Spleen (tissue), 11 donors: ENCODE data around the gene RAB11FIP4. TPM values are rescaled to one million over a fixed set of nuclear protein-coding genes. Genes with fewer than 3 reads are reported as not detected.

ENCODE experiments used
- DNase-seq: peaks from one replicate; pipeline ENCODE4 v3.0.0-alpha.2; 2020
- H3K27ac ChIP-seq, 8 donors: fragments of 200-600 bp; sonication (generic) in 7 of 8; 1 replicate in 4 of 8; 2 replicates in 4 of 8; pipeline versions ENCODE4 v1.5.0 to v1.8.0; 2016 to 2021; ENCODE audit warnings: inconsistent platforms in 4 of 8, mild to moderate bottlenecking in 4 of 8, moderate library complexity in 1 of 8
- H3K27me3 ChIP-seq, 7 donors: fragments of 200-600 bp; sonication (generic) in 6 of 7; replicated peaks in 1 of 7; 1 replicate in 4 of 7; 2 replicates in 3 of 7; pipeline versions ENCODE4 v1.5.0 to v1.8.0; 2016 to 2021; ENCODE audit warnings: inconsistent platforms in 3 of 7, mild to moderate bottlenecking in 1 of 7
- H3K36me3 ChIP-seq, 6 donors: fragments of 200-600 bp; sonication (generic) in 5 of 6; 1 replicate in 4 of 6; 2 replicates in 2 of 6; pipeline versions ENCODE4 v1.5.0 to v1.8.0; 2016 to 2021; ENCODE audit warnings: inconsistent platforms in 2 of 6
- H3K4me1 ChIP-seq, 6 donors: fragments of 200-600 bp; sonication (generic) in 5 of 6; 1 replicate in 3 of 6; 2 replicates in 3 of 6; pipeline versions ENCODE4 v1.5.0 to v1.8.0; 2016 to 2021; ENCODE audit warnings: inconsistent platforms in 3 of 6
- H3K4me3 ChIP-seq, 8 donors: fragments of 200-600 bp; sonication (generic) in 7 of 8; 1 replicate in 4 of 8; 2 replicates in 4 of 8; pipeline versions ENCODE4 v1.5.0 to v1.8.0; 2016 to 2021; ENCODE audit warnings: inconsistent platforms in 4 of 8, mild to moderate bottlenecking in 4 of 8, moderate library complexity in 2 of 8
- H3K9me3 ChIP-seq, 8 donors: fragments of 200-600 bp; sonication (generic) in 7 of 8; 1 replicate in 4 of 8; 2 replicates in 4 of 8; pipeline versions ENCODE4 v1.5.0 to v1.8.0; 2016 to 2021; ENCODE audit warnings: inconsistent platforms in 4 of 8
- CTCF ChIP-seq, 11 experiments: fragments of 200-600 bp in 7 of 11; fragments of 450-650 bp in 4 of 11; sonication (generic) in 4 of 11; IDR thresholded peaks in 8 of 11; conservative IDR thresholded peaks in 3 of 11; 1 replicate in 7 of 11; 2 replicates in 4 of 11; pipeline versions ENCODE4 v1.4.0 to v1.8.0; 2016 to 2021; ENCODE audit warnings: antibody characterized with exemption in 11 of 11, inconsistent platforms in 4 of 11, mild to moderate bottlenecking in 1 of 11
- POLR2A ChIP-seq, 3 donors: fragments of 450-650 bp; IDR thresholded peaks; one replicate each; pipeline ENCODE4 v1.5.1; 2017; ENCODE audit warnings: antibody characterized with exemption in 3 of 3, mild to moderate bottlenecking in 1 of 3
- POLR2AphosphoS5 ChIP-seq, 3 donors: sonication (generic); formaldehyde crosslinking; IDR thresholded peaks; one replicate each; pipeline ENCODE4 v1.5.1; 2017; ENCODE audit warnings: antibody characterized with exemption in 3 of 3
- WGBS, 5 donors: extraction: QIAGEN DNeasy Blood & Tissue Kit in 3 of 5; methylation state at CpG; one replicate each; pipeline versions ENCODE4 v1.1.5 to v1.1.7; 2013 to 2018; 5-methylcytosine and 5-hydroxymethylcytosine counted together
- intact Hi-C: fragments of 100-400 bp; cut with DNase I; formaldehyde crosslinking; loops from one replicate; pipeline ENCODE4 v1.15.0; 2023; ENCODE audit warnings: low total_unique reads
- microRNA-seq, 3 donors: library from miRNA; unstranded; fragments of <30 nt; microRNA quantifications; one replicate each; pipeline versions ENCODE4 to v1.1.0, GENCODE V29; 2019 to 2020
- polyA plus RNA-seq, 3 donors: library from polyadenylated mRNA; stranded (reverse); fragments of 200-250 nt; gene quantifications; one replicate each; pipeline ENCODE4 v1.2.1, GENCODE V29; 2013
- small RNA-seq, 4 donors: library from RNA; depleted of rRNA; stranded (forward); fragments of <200 nt; gene quantifications; one replicate each; pipeline ENCODE3, GENCODE V24; 2016
- total RNA-seq, 7 donors: library from RNA; depleted of rRNA in 3 of 7; stranded (reverse); fragments of >200 nt in 3 of 7; fragmentation: NEBNext Ultra II Directional in 4 of 7; extraction: Animal tissue kit (Norgen Biotek cat#: 25700) in 4 of 7; gene quantifications; one replicate each; pipeline versions ENCODE4 v1.1.0 to v1.2.1, GENCODE V29; 2016 to 2021
- donor health status: healthy with polysubstance abuse.
- donor health status: DM: no; HTN: no; CAD: no; lungs with moderate emphysema.
- donor health status: DM: no; HTN: no; CAD: no.
- donor health status: Bipolar disorder and iron deficiency.
- donor health status: healthy.
- donor health status: DM: no; HTN: no; CAD: no.
- donor health status: DM: yes; HTN: yes; CAD: no.

Gene RAB11FIP4
- total and polyA plus RNA-seq, 10 donors: 5.5 to 25.2 (median 20.9) TPM

DNA sequence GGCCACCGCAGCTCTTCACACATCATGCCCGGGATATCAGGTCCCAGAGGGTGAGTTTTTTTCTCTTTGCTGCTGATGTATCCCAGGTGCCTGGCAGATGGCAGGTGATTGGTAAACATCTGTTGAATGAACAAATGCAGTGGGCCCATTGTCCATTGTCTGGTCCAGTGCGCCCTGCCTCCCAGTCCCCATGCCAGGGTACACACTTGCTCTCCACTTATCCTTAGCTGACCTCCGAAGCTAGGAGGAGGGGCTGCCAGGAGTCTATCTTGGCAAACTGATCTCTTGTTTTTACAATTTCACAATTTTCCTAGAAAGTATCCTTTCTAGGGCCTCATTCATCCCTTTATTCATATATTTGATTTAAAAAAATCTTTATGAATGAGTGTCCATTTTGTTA lies 196.0 kb downstream of the RAB11FIP4 start:
- DNase-seq: peak; percentile 35

More for the DNA sequence above, 196.0 kb downstream of the RAB11FIP4 start:
- Histone ChIP-seq H3K4me1 (peaks cover under 1 to 8% (median 3%) of the 10 kb centered on the region in 6 donors), H3K4me3 (no peak overlapping the region), H3K27ac (no peak overlapping the region), H3K9me3 (no peaks in the 10 kb centered on the region), H3K36me3 (no peaks in the 10 kb centered on the region), H3K27me3 (no peaks in the 10 kb centered on the region)
- intact Hi-C loops: no loop called here
- WGBS, 5 donors: 85 to 96% (median 86%) methylated on average over 4 of the region's 4 CpGs
- TF ChIP-seq POLR2AphosphoS5 (IDR thresholded peaks at IDR 0.05): no peak
- no peak for TF ChIP-seq POLR2A (IDR thresholded peaks at IDR 0.05)
- no peak for TF ChIP-seq CTCF (IDR thresholded peaks at IDR 0.05 in 8 of 11, conservative IDR thresholded peaks at IDR 0.05 in 3 of 11)

Small RNAs within 50 kb of the gene (microRNA-seq; reads per million reads assigned to microRNA genes)
- gene MIR193A (146 to 584 (median 425) reads per million in 3 donors), gene MIR365B (0 to 1.1 (median 0.72) reads per million in 3 donors), gene MIR4725 (0.35 to 0.85 (median 0.36) reads per million in 3 donors)

Small RNAs within 50 kb of the gene (small RNA-seq; reads per million reads assigned to genes)
- gene MIR193A: 0.38 to 1.3 (median 0.83) reads per million in 4 donors
- gene MIR4725: 0 reads per million in 4 donors
- 0 to 0.06 (median 0) reads per million in 4 donors for gene RN7SL45P
- gene RN7SL79P: 0 reads per million in 4 donors
- gene RNU6ATAC7P: 0 reads per million in 4 donors

Other genes starting within 250 kb of the RAB11FIP4 start
- gene OMG, start 94.4 kb upstream of the RAB11FIP4 start, total RNA-seq: 10 to 100 TPM in 1 of 7 donors, 1 to 10 TPM in 3, under 1 TPM in 2, not detected in 1; 0.44 to 14.5 (median 4.3) TPM
- gene OMG, start 94.4 kb upstream of the RAB11FIP4 start, polyA plus RNA-seq: 1 to 10 TPM in 1 of 3 donors, under 1 TPM in 2; 0.41 to 7.3 (median 0.94) TPM
- 100 to 1,000 TPM; 115 to 220 (median 166) TPM for gene EVI2B, start 77.6 kb upstream of the RAB11FIP4 start, total RNA-seq
- 100 to 1,000 TPM; 109 to 154 (median 123) TPM for gene EVI2B, start 77.6 kb upstream of the RAB11FIP4 start, polyA plus RNA-seq
- gene EVI2A, start 70.1 kb upstream of the RAB11FIP4 start, total RNA-seq: 10 to 100 TPM; 27.0 to 52.8 (median 31.9) TPM
- 10 to 100 TPM; 46.8 to 79.7 (median 68.0) TPM for gene EVI2A, start 70.1 kb upstream of the RAB11FIP4 start, polyA plus RNA-seq